GM12878 (cell line): ENCODE measurements around the gene HOXD10. TPM values are rescaled to one million over a fixed set of nuclear protein-coding genes. Genes with fewer than 3 reads are reported as not detected.

Experiments
- ATAC-seq: fragments of 200-7000 bp; cut with Tn5 transposase; 3 replicates; pipeline ENCODE4 v1.9.1; 2020; ENCODE audit warnings: mild to moderate bottlenecking, moderate library complexity
- BruUV-seq: library from RNA; stranded (reverse); fragments of 400-500 nt; replicated peaks from 2 replicates; lab custom pipeline; 2021; lab: Mats Ljungman, UMichigan
- CTCF ChIA-PET: fragments of 300-600 bp; sonication (Branson Sonifier 250); formaldehyde crosslinking; extraction: SDS; loops from one replicate; lab custom pipeline; 2021; ENCODE audit warnings: inconsistent platforms; lab: Yijun Ruan, JAX
- POLR2A ChIA-PET: fragments of 350-600 bp; formaldehyde crosslinking; extraction: SDS; loops from one replicate; lab custom pipeline; 2021; ENCODE audit warnings: inconsistent platforms; lab: Charles Lee
- RAD21 ChIA-PET: fragments of 300-600 bp; sonication (Branson Sonifier 250); formaldehyde crosslinking; loops from one replicate; lab custom pipeline; 2023; ENCODE audit warnings: antibody characterized with exemption; ENCODE audit not compliant: unreplicated experiment; lab: Charles Lee
- SMC1A ChIA-PET: fragments of 300-600 bp; sonication (Branson Sonifier 250); formaldehyde crosslinking; loops from one replicate; lab custom pipeline; 2023; ENCODE audit not compliant: unreplicated experiment, uncharacterized antibody; lab: Charles Lee
- DNase-seq: peaks from one replicate; pipeline ENCODE4 v3.0.0-alpha.2; 2011; ENCODE audit warnings: low read depth, low spot score
- FAIRE-seq: peaks from 3 replicates; lab custom pipeline; 2011; peaks lifted over from hg19 to GRCh38; lab: Jason Lieb, UNC
- H2AFZ ChIP-seq: 2 replicates; pipeline ENCODE4 v1.6.0; 2011; ENCODE audit warnings: low read depth, low read length, control low read depth; ENCODE audit not compliant: control insufficient read depth
- H3K27ac ChIP-seq: 2 replicates; pipeline ENCODE4 v1.5.1; 2011; ENCODE audit warnings: control low read depth; ENCODE audit not compliant: control insufficient read depth, insufficient read depth
- H3K27me3 ChIP-seq, 2 experiments: replicated peaks in 1 of 2; 2 replicates each; pipeline versions ENCODE4 v1.6.0 to v1.6.1; 2011; ENCODE audit warnings: low read length in 1 of 2; ENCODE audit not compliant: control insufficient read depth in 2 of 2, insufficient read depth in 2 of 2
- H3K36me3 ChIP-seq, 2 experiments: 2 replicates each; pipeline ENCODE4 v1.5.1; 2011; ENCODE audit warnings: low read length in 1 of 2; ENCODE audit not compliant: control insufficient read depth in 2 of 2, insufficient read depth in 2 of 2
- H3K4me1 ChIP-seq: 2 replicates; pipeline ENCODE4 v1.6.1; 2011; ENCODE audit warnings: mild to moderate bottlenecking, low read length, moderate library complexity, mixed read lengths; ENCODE audit not compliant: control insufficient read depth, insufficient read depth
- H3K4me2 ChIP-seq: 2 replicates; pipeline ENCODE4 v1.6.0; 2011; ENCODE audit warnings: control low read depth; ENCODE audit not compliant: control insufficient read depth, insufficient read depth
- H3K4me3 ChIP-seq: fragments of 200-600 bp; sonication (generic); 2 replicates; pipeline ENCODE4 v1.5.1; 2016
- H3K79me2 ChIP-seq: 2 replicates; pipeline ENCODE4 v1.6.0; 2011; ENCODE audit warnings: low read length; ENCODE audit not compliant: control insufficient read depth, insufficient read depth
- H3K9ac ChIP-seq: 2 replicates; pipeline ENCODE4 v1.8.0; 2011; ENCODE audit warnings: low read length, control low read depth, mixed read lengths; ENCODE audit not compliant: control insufficient read depth, insufficient read depth
- H3K9me3 ChIP-seq: replicated peaks from 3 replicates; pipeline ENCODE4 v1.5.1; 2011; ENCODE audit warnings: mild to moderate bottlenecking, low read length; ENCODE audit not compliant: control insufficient read depth, insufficient read depth
- H4K20me1 ChIP-seq: 2 replicates; pipeline ENCODE4 v1.6.0; 2011; ENCODE audit not compliant: control insufficient read depth, insufficient read depth
- ESRRA ChIP-seq: IDR thresholded peaks from 2 replicates; pipeline ENCODE4 v1.6.1; 2012; ENCODE audit warnings: mild to moderate bottlenecking, low read length, improper control_type of control experiment
- IKZF2 ChIP-seq, 2 experiments: fragments of 450-650 bp; IDR thresholded peaks; 2 replicates each; pipeline ENCODE4 v1.6.1; 2017; ENCODE audit warnings: mild to moderate bottlenecking in 2 of 2, moderate library complexity in 2 of 2
- MXI1 ChIP-seq: fragments of 150-350 bp; IDR thresholded peaks from 2 replicates; pipeline ENCODE4 v1.6.1; 2011; ENCODE audit warnings: low read depth, mild to moderate bottlenecking, inconsistent platforms, low read length, improper control_type of control experiment
- MYC ChIP-seq: IDR thresholded peaks from 2 replicates; pipeline ENCODE4 v1.6.1; 2011; ENCODE audit warnings: mild to moderate bottlenecking, low read length, moderate library complexity, inconsistent platforms; ENCODE audit not compliant: insufficient read depth, insufficient replicate concordance, insufficient read length, severe bottlenecking
- POLR2A ChIP-seq: IDR thresholded peaks from 2 replicates; pipeline ENCODE4 v1.6.1; 2011; ENCODE audit warnings: low read depth, mild to moderate bottlenecking, low read length
- RELA ChIP-seq: fragments of 450-650 bp; IDR thresholded peaks from 2 replicates; pipeline ENCODE4 v1.8.0; 2014; ENCODE audit warnings: borderline replicate concordance; ENCODE audit not compliant: partially characterized antibody
- SP1 ChIP-seq: IDR thresholded peaks from one replicate; pipeline ENCODE4 v1.6.1; 2011; ENCODE audit warnings: low read depth, low read length
- TAF1 ChIP-seq: IDR thresholded peaks from 2 replicates; pipeline ENCODE4 v1.6.1; 2011; ENCODE audit warnings: mild to moderate bottlenecking, low read depth, low read length, borderline replicate concordance
- TBL1XR1 ChIP-seq: IDR thresholded peaks from 2 replicates; pipeline ENCODE4 v1.6.1; 2012; ENCODE audit warnings: low read depth, low read length, improper control_type of control experiment
- WGBS: methylation state at CpG from one replicate; pipeline ENCODE4 v1.1.6; 2016; ENCODE audit warnings: low lambda C conversion rate; ENCODE audit not compliant: insufficient replicate concordance, insufficient coverage; ENCODE audit errors: missing lambda C conversion rate; 5-methylcytosine and 5-hydroxymethylcytosine counted together
- in situ Hi-C: fragments of 300-500 bp; cut with MboI; formaldehyde crosslinking; loops from 9 replicates; pipeline ENCODE4 v1.14.3; 2018; ENCODE audit warnings: mixed read lengths
- intact Hi-C: fragments of 100-400 bp; cut with micrococcal nuclease; formaldehyde crosslinking; loops from one replicate; pipeline ENCODE4 v1.14.2; 2022; ENCODE audit not compliant: unreplicated experiment
- polyA plus RNA-seq, 11 experiments: library from polyadenylated mRNA; depleted of rRNA in 4 of 11; unstranded in 6 of 11; stranded (reverse) in 5 of 11; fragments of >200 nt; fragmentation: Nextera tagmentation in 4 of 11; fragmentation: Illumina TruSeq in 1 of 11; extraction: Ambion mirVana in 4 of 11; extraction: Trizol in 1 of 11; gene quantifications; 1 replicate in 1 of 11; 2 replicates in 10 of 11; pipeline versions ENCODE4 v1.2.1 to v1.2.3, GENCODE V29; 2011 to 2016; ENCODE audit warnings: inconsistent platforms in 2 of 11, missing spikeins in 2 of 11, low read depth in 1 of 11
- total RNA-seq, 4 experiments: library from RNA; depleted of rRNA in 3 of 4; stranded (reverse); fragments of >200 nt in 3 of 4; fragmentation: Illumina TruSeq in 1 of 4; extraction: Trizol in 1 of 4; gene quantifications; 2 replicates each; pipeline versions ENCODE4 v1.2.1 to v1.2.3, GENCODE V29; 2013 to 2021
- TF ChIP-seq, protein P1 (sequence below): IDR thresholded peaks from 2 replicates; pipeline ENCODE4 v1.6.1; 2011; ENCODE audit warnings: low read depth, mild to moderate bottlenecking, low read length, moderate library complexity, borderline replicate concordance; ENCODE audit errors: extremely low read depth
- TF ChIP-seq, protein P2 (sequence below): fragments of 450-650 bp; IDR thresholded peaks from 2 replicates; pipeline ENCODE4 v1.6.1; 2017; ENCODE audit warnings: mild to moderate bottlenecking

Gene HOXD10
- total and polyA plus RNA-seq, 10 of the 15 experiments (the other 5 are each of a cell fraction or from before 2014, with no cell fraction given) = not detected

DNA sequence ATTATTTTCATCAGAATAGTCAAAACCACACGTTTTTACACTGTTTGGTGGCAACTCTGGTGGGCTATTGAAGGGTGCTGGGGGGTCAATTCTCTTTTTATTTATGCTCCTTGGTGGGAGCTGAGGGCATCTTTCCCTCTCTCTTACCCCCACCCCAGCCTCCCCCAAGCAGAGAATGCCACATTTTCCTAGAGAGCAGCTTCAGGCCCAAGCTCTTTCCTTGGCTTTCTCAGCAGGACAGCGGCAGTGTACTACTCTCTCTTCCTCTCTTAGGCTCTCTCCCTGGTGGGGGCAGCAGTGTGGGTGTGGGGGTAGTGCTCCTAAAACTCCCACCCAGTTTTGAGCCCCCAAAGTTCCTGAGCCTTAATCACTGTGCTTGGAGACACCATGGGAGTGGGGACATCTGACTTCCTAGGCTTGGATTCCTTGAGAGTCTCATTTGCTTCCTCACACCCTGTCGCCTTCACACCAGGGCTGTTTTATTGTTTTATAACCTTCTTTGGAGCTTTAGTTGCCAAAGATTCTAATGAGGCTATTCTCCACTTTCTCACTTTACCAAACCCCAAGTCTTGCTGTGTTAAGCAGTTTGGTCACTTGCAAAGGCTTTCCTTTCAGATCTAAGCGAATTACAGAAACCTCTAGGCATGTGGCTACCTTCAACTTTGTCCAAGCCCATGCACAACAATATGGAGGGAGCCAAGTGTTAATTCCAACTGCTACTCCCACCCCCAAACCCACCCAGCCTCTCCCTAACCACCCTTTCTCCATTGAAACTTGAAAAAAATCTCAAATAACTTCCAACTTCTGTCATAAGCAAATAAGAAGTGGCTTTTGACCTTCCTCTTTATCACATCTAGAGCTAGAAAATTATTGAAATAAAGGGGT is 28.7 kb downstream of the HOXD10 start:
- ChIA-PET SMC1A (interaction anchor here (0.9 to 4.6 kb wide), 6 partner anchors 18 to 507 kb away, joined by 3 to 34 read pairs (median 7); no protein-coding TSS in a partner anchor), RAD21 (interaction anchor here (5.9 kb wide), 1 partner anchor 409 kb away, joined by 103 read pairs; no protein-coding TSS in a partner anchor), POLR2A (no interaction called here), CTCF (interaction anchor here (2.6 to 8.6 kb wide), 4 partner anchors 309 to 1004 kb away, joined by 9 to 157 read pairs (median 37); no protein-coding TSS in a partner anchor)
- H3K9me3 ChIP-seq = no peaks in the 10 kb centered on the region
- WGBS = 2% methylated on average over 4 of the region's 4 CpGs
- H3K36me3 ChIP-seq = no peaks in the 10 kb centered on the region
- H3K9ac ChIP-seq = no peak overlapping the region
- H3K27me3 ChIP-seq = peaks cover 9 to 23% of the 10 kb centered on the region in 2 experiments
- no TSS peak for BruUV-seq
- no peak overlapping the region for H3K27ac ChIP-seq
- H3K79me2 ChIP-seq = no peaks in the 10 kb centered on the region
- no peaks in the 10 kb centered on the region for H3K4me1 ChIP-seq
- no peak overlapping the region for H3K4me3 ChIP-seq
- no peak overlapping the region for H3K4me2 ChIP-seq
- no peak for DNase-seq
- FAIRE-seq = no peak
- ATAC-seq = no peak
- intact Hi-C loops = no loop called here
- no peak overlapping the region for H2AFZ ChIP-seq
- TF ChIP-seq SP1 (no peak), POLR2A (no peak), ESRRA (no peak), RELA (no peak), TBL1XR1 (no peak), MYC (no peak), TAF1 (no peak), IKZF2 (IDR thresholded peaks at IDR 0.05) (no peak), MXI1 (no peak)
- TF ChIP-seq, protein P1, sequence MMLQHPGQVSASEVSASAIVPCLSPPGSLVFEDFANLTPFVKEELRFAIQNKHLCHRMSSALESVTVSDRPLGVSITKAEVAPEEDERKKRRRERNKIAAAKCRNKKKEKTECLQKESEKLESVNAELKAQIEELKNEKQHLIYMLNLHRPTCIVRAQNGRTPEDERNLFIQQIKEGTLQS = no peak
- TF ChIP-seq, protein P2, sequence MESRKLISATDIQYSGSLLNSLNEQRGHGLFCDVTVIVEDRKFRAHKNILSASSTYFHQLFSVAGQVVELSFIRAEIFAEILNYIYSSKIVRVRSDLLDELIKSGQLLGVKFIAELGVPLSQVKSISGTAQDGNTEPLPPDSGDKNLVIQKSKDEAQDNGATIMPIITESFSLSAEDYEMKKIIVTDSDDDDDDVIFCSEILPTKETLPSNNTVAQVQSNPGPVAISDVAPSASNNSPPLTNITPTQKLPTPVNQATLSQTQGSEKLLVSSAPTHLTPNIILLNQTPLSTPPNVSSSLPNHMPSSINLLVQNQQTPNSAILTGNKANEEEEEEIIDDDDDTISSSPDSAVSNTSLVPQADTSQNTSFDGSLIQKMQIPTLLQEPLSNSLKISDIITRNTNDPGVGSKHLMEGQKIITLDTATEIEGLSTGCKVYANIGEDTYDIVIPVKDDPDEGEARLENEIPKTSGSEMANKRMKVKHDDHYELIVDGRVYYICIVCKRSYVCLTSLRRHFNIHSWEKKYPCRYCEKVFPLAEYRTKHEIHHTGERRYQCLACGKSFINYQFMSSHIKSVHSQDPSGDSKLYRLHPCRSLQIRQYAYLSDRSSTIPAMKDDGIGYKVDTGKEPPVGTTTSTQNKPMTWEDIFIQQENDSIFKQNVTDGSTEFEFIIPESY = no peak
- in situ Hi-C loops = loop anchor here (25.0 kb wide), 1 partner anchor 1192 kb away; no protein-coding TSS in a partner anchor
- no peaks in the 10 kb centered on the region for H4K20me1 ChIP-seq
